Coronary artery (tissue), 2 donors: Measurements from ENCODE around the gene MT1A.

Experiments used
- DNase-seq: peaks from one replicate; pipeline ENCODE4 v3.0.0-alpha.2; 2017; ENCODE audit warnings: low spot score
- H3K27ac ChIP-seq, 2 donors: fragments of 200-600 bp; sonication (generic); one replicate each; pipeline ENCODE4 v1.5.1; 2016 to 2019
- H3K4me3 ChIP-seq: fragments of 200-600 bp; sonication (generic); 2 replicates; pipeline ENCODE4 v1.5.1; 2016; ENCODE audit warnings: mild to moderate bottlenecking, moderate library complexity
- TF ChIP-seq, protein P1 (sequence below): fragments of 200-600 bp; sonication (generic); IDR thresholded peaks from one replicate; pipeline ENCODE4 v1.5.1; 2019; ENCODE audit warnings: antibody characterized with exemption

MT1A gene

DNA sequence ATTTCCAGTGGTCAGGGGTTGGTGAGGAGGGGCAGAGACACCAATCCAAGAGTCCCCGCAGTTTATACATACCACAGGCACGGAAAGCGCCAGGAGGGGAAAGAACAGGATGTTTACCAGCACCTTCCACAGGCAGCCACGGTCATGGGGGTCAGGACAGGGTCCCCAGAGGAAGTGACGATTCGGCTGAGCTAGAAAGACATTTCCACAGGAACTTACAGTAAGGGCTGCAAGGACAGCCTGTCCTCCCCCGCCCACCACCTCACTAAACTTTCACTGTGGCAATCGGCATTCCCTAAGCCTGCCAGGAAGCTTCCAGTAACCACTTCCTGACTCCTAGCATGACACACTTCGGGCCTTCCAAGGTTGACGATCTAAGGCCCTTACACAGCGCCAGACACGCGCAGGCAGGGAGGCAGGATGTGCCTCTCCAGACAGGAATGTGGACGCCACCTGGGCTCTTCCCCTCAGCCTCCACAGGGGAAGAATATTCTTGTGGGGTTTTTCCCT, 31.3 kb upstream of the MT1A start:
- H3K27ac ChIP-seq = peak overlapping the region; percentile 91 to 93
- TF ChIP-seq, protein P1, sequence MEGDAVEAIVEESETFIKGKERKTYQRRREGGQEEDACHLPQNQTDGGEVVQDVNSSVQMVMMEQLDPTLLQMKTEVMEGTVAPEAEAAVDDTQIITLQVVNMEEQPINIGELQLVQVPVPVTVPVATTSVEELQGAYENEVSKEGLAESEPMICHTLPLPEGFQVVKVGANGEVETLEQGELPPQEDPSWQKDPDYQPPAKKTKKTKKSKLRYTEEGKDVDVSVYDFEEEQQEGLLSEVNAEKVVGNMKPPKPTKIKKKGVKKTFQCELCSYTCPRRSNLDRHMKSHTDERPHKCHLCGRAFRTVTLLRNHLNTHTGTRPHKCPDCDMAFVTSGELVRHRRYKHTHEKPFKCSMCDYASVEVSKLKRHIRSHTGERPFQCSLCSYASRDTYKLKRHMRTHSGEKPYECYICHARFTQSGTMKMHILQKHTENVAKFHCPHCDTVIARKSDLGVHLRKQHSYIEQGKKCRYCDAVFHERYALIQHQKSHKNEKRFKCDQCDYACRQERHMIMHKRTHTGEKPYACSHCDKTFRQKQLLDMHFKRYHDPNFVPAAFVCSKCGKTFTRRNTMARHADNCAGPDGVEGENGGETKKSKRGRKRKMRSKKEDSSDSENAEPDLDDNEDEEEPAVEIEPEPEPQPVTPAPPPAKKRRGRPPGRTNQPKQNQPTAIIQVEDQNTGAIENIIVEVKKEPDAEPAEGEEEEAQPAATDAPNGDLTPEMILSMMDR = no peak
- H3K4me3 ChIP-seq = peak overlapping the region; percentile 82
- DNase-seq = peak; percentile 95

DNA sequence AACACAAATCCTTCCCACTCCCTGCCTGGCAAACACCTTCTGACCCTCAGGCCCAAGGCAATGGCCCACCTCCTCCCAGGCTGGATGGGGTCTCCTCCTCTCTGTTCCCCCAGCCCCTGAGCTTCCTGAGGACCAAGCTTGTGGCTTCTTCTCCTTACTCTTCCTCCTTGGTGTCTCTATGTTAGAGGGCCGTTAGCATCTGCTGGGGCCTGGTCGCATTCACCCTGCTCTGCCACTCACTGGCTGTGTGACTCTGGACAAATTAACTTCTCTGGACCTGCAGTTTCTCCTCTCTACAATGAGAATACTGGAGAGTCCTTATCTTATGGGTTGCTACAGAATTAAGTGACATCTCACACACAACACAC, 30.8 kb upstream of the MT1A start:
- TF ChIP-seq, protein P1 = no peak
- no peak for DNase-seq
- Histone ChIP-seq H3K4me3 (peak overlapping the region; percentile 82), H3K27ac (peak overlapping the region; percentile 91 to 93)

DNA sequence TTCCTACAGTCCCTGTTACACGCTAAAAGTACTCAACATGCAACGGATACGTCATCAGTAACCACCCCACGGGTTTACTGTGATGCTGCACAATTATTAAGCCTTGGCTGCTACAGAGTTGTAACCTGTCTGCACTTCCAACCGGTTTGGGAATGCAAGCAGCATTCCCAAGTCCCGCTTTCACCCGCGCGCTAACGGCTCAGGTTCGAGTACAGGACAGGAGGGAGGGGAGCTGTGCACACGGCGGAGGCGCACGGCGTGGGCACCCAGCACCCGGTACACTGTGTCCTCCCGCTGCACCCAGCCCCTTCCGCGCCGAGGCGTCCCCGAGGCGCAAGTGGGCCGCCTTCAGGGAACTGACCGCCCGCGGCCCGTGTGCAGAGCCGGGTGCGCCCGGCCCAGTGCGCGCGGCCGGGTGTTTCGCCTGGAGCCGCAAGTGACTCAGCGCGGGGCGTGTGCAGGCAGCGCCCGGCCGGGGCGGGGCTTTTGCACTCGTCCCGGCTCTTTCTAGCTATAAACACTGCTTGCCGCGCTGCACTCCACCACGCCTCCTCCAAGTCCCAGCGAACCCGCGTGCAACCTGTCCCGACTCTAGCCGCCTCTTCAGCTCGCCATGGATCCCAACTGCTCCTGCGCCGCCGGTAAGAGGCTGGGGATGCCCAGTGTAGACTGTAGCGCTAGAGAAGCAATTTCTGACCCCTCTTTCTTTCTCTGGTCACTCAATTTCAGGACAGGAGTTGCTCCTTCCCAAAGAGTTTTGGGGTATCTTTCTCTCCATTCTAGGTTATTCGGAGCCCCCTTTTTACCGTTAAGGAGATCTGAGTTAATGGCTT, 30.2 kb upstream of the MT1A start, which contains the start of gene MT2A:
TSS of gene MT2A (plus strand) at position 542 of the 833 bp plus-strand sequence. CDS start at position 614, 72 bp downstream.
- DNase-seq = peak; percentile 97
- TF ChIP-seq, protein P1 = no peak
- H3K4me3 ChIP-seq = peak within 1 kb of the TSS; percentile 82
- peak within 1 kb of the TSS; percentile 91 to 93 for H3K27ac ChIP-seq

DNA sequence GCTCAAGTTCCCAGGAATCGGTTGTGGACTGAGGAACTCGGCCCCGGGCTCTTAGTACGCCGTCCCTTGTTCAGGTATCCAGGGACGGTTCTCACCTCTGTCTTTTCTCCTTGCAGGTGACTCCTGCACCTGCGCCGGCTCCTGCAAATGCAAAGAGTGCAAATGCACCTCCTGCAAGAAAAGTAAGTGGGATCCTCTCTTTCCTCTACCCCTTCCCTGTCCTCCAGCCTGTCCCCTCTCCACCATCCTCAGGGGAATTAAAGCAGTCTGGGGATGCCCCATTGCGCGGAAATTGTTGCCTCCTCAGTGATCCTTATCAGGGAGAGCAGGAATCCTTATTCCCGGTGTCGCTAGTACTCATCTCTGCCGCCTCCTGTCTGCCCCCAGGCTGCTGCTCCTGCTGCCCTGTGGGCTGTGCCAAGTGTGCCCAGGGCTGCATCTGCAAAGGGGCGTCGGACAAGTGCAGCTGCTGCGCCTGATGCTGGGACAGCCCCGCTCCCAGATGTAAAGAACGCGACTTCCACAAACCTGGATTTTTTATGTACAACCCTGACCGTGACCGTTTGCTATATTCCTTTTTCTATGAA, 29.5 kb upstream of the MT1A start:
- H3K27ac ChIP-seq = peak overlapping the region; percentile 91 to 93
- DNase-seq = no peak
- TF ChIP-seq, protein P1 = no peak

DNA sequence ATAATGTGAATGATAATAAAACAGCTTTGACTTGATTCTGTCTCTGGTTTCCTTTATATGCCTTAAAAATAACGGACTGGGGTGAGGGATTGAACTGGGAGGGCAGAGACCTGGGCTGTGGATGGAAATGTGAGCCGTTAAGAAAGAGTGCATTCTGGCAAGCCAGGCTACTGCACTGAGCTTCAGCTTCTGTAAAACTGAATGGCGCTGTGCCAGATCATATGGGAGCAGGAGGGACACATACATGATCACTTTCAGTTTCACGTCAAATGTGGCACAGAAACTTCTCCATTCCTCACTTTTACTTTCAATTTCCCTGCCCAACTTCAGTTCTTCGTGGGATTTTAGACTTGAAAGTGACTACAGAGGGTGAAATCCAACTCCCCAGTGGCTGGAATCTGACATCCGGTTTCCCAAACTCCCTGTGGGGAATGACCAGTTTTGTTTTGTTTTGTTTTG, 29.0 kb upstream of the MT1A start:
- Histone ChIP-seq H3K27ac (peak overlapping the region; percentile 91 to 93), H3K4me3 (peak overlapping the region; percentile 82)
- DNase-seq = no peak
- TF ChIP-seq, protein P1 = no peak

More for the DNA sequence above, 29.5 kb upstream of the MT1A start:
- peak overlapping the region; percentile 82 for H3K4me3 ChIP-seq

DNA sequence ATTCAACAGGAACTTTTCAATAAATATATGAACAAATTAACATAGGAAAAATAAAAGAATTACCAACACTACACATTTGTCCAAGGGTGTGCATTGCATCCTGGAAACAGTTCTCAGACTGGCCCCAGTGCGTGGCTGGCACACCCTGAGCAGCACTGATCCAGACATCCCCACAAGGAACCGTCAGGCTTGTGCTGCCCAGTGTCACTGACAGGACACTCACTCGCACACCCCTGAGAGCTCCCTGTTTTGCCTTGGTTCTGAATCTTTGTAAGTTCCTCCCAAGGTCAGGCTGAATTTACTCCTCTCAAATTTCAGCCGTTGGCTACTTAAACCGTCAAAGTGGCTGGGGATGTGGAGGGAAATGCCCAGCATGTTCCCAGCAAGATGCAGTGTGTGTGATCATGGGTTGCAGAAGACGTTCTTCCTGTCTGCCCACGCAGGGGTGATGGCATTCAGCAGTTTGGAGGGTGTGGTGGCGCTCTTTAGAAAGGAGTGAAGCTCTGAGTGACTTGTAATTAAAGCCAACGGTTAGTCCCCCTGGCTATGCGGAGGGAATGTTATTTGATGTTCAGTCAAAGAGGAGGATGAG, 28.4 kb upstream of the MT1A start:
- TF ChIP-seq, protein P1 = no peak
- DNase-seq = peak; percentile 89
- Histone ChIP-seq H3K27ac (peak overlapping the region; percentile 91 to 93), H3K4me3 (peak overlapping the region; percentile 82)
